Ovary (tissue), 9 donors: ENCODE measurements around the gene PIGC. TPM values are rescaled to one million over a fixed set of nuclear protein-coding genes. Genes with fewer than 3 reads are reported as not detected.

Experiments used
- DNase-seq, 5 donors: peaks; one replicate each; pipeline ENCODE4 v3.0.0-alpha.2; 2019 to 2020
- H3K27ac ChIP-seq, 2 donors: fragments of 200-600 bp; one replicate each; pipeline versions ENCODE4 v1.5.1 to v1.8.0; 2019 to 2022
- H3K27me3 ChIP-seq: fragments of 200-600 bp; one replicate; pipeline ENCODE4 v1.8.0; 2022
- H3K36me3 ChIP-seq: fragments of 200-600 bp; sonication (generic); one replicate; pipeline ENCODE4 v1.5.1; 2019
- H3K4me1 ChIP-seq: one replicate; pipeline ENCODE4 v1.8.1; 2013; ENCODE audit warnings: mild to moderate bottlenecking, moderate library complexity; ENCODE audit not compliant: insufficient read depth
- H3K4me3 ChIP-seq: fragments of 200-600 bp; sonication (generic); one replicate; pipeline ENCODE4 v1.5.1; 2017
- H3K9me3 ChIP-seq, 2 donors: fragments of 200-600 bp in 1 of 2; sonication (generic) in 1 of 2; one replicate each; pipeline versions ENCODE4 v1.5.1 to v1.8.1; 2013 to 2019; ENCODE audit warnings: mild to moderate bottlenecking in 1 of 2, moderate library complexity in 1 of 2
- EP300 ChIP-seq: sonication (generic); formaldehyde crosslinking; IDR thresholded peaks from one replicate; pipeline ENCODE4 v1.6.1; 2017; ENCODE audit warnings: antibody characterized with exemption
- POLR2A ChIP-seq: fragments of 450-650 bp; IDR thresholded peaks from one replicate; pipeline ENCODE4 v1.6.1; 2017; ENCODE audit warnings: antibody characterized with exemption, mild to moderate bottlenecking, moderate library complexity
- WGBS, 3 donors: extraction: QIAGEN DNeasy Blood & Tissue Kit in 1 of 3; methylation state at CpG; one replicate each; pipeline versions ENCODE4 v1.1.5 to v1.1.7; 2013 to 2017; 5-methylcytosine and 5-hydroxymethylcytosine counted together
- intact Hi-C, 4 donors: fragments of 100-400 bp; cut with DNase I; formaldehyde crosslinking; loops; one replicate each; pipeline versions ENCODE4 v1.11.0 to v1.15.1; 2022 to 2023
- polyA plus RNA-seq, 2 donors: library from polyadenylated mRNA; stranded (reverse); fragments of 200-250 nt in 1 of 2; fragments of 350-450 nt in 1 of 2; fragmentation: Illumina TruSeq in 1 of 2; extraction: RNeasy Lipid Tissue Mini Kit (QIAGEN cat#74804) in 1 of 2; gene quantifications; one replicate each; pipeline ENCODE4 v1.2.3, GENCODE V29; 2013 to 2014
- total RNA-seq, 7 donors: library from RNA; depleted of rRNA in 2 of 7; stranded (reverse); fragments of >200 nt in 2 of 7; fragmentation: NEBNext Ultra II Directional in 3 of 7; extraction: Animal tissue kit (Norgen Biotek cat#: 25700) in 3 of 7; gene quantifications; one replicate each; pipeline versions ENCODE4 v1.1.0 to v1.2.4, GENCODE V29; 2016 to 2023
- TF ChIP-seq, protein P1 (sequence below), 3 donors: fragments of 450-650 bp in 2 of 3; fragments of 200-600 bp in 1 of 3; IDR thresholded peaks; one replicate each; pipeline versions ENCODE4 v1.5.1 to v1.8.0; 2016 to 2022; ENCODE audit warnings: antibody characterized with exemption in 3 of 3, mild to moderate bottlenecking in 1 of 3
- donor health status: DM: no; HTN: no; CAD: no; lungs with moderate emphysema.
- donor health status: DM: no; HTN: no; CAD: no.
- donor health status: Bipolar disorder and iron deficiency.
- donor health status: DM: yes; HTN: yes; CAD: no.
- donor health status: DM: no; HTN: no; CAD: no.
- donor health status: DM: yes; HTN: yes; CAD: no.

Gene PIGC
- total and polyA plus RNA-seq, 9 donors = 21.1 to 49.3 (median 25.1) TPM

- Histone ChIP-seq H3K4me1 (no peaks in the 10 kb centered on the region), H3K27ac (no peak overlapping the region), H3K27me3 (no peaks in the 10 kb centered on the region), H3K36me3 (no peaks in the 10 kb centered on the region), H3K4me3 (no peak overlapping the region), H3K9me3 (no peaks in the 10 kb centered on the region)
- no peak for DNase-seq
- WGBS, 3 donors = 57 to 77% (median 64%) methylated on average over 3 of the region's 3 CpGs
- no peak for TF ChIP-seq EP300
- TF ChIP-seq, protein P1, sequence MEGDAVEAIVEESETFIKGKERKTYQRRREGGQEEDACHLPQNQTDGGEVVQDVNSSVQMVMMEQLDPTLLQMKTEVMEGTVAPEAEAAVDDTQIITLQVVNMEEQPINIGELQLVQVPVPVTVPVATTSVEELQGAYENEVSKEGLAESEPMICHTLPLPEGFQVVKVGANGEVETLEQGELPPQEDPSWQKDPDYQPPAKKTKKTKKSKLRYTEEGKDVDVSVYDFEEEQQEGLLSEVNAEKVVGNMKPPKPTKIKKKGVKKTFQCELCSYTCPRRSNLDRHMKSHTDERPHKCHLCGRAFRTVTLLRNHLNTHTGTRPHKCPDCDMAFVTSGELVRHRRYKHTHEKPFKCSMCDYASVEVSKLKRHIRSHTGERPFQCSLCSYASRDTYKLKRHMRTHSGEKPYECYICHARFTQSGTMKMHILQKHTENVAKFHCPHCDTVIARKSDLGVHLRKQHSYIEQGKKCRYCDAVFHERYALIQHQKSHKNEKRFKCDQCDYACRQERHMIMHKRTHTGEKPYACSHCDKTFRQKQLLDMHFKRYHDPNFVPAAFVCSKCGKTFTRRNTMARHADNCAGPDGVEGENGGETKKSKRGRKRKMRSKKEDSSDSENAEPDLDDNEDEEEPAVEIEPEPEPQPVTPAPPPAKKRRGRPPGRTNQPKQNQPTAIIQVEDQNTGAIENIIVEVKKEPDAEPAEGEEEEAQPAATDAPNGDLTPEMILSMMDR (IDR thresholded peaks at IDR 0.05) = no peak
- TF ChIP-seq POLR2A = no peak
- intact Hi-C loops = loop anchor here in 2 of 4 donors (5.0 to 10.0 kb wide), 2 partner anchors 112 to 255 kb away; no protein-coding TSS in a partner anchor
These were observed 46.6 kb downstream of the PIGC start for GRCh38 chr1:172397221-172397620.

DNA sequence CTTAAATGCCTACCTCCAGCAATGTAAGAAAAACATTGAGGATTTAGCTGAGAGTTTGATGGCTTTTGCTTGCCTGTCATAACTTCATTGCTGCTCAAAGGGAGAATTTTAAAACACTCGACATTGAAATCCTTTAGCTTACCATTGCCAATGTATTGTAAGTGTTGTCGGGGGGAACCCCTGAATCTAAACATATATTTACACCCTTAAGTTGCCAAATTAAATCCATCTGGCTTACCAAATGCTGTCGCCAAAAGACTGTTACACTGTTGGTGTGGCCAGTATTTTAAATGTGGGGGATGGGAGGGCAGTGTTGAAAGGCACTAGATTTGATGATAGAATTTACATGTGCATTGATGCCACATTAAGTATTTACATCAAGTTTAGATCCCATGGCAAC is 48.3 kb downstream of the PIGC start:
- Histone ChIP-seq H3K9me3 (no peaks in the 10 kb centered on the region), H3K27ac (no peak overlapping the region), H3K36me3 (no peaks in the 10 kb centered on the region), H3K27me3 (no peaks in the 10 kb centered on the region), H3K4me1 (peaks cover 2% of the 10 kb centered on the region), H3K4me3 (no peak overlapping the region)
- WGBS, 3 donors = 85 to 92% (median 90%) methylated on average over 3 of the region's 3 CpGs
- no peak for TF ChIP-seq EP300
- no peak for TF ChIP-seq POLR2A
- TF ChIP-seq, protein P1 (IDR thresholded peaks at IDR 0.05) = no peak
- DNase-seq = no peak
- intact Hi-C loops = loop anchor here in 2 of 4 donors (5.0 to 10.0 kb wide), 2 partner anchors 111 to 253 kb away; no protein-coding TSS in a partner anchor

DNA sequence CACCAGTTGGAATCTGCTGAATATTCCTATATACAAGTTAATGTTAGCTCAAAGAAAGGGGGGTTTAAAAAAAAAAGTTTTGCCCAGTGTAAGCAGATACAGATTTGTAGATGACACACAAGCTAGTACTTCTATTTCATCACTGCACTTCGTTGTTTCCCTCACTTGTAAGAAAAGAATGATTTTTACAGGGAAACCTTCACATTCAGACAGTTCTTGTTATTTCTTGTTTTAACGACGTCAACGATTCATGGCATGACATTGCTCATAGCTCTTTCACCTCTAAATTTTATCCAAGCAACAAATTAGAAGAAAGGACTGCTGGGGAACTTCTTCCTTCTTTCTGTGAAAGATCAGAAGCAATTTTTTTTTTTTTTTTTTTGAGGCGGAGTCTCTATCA is 49.1 kb downstream of the PIGC start:
- H3K27ac ChIP-seq = no peak overlapping the region
- intact Hi-C loops = loop anchor here in 2 of 4 donors (5.0 to 10.0 kb wide), 2 partner anchors 110 to 253 kb away; no protein-coding TSS in a partner anchor
- TF ChIP-seq, protein P1 (IDR thresholded peaks at IDR 0.05) = no peak
- TF ChIP-seq POLR2A = no peak
- no peak for TF ChIP-seq EP300

DNA sequence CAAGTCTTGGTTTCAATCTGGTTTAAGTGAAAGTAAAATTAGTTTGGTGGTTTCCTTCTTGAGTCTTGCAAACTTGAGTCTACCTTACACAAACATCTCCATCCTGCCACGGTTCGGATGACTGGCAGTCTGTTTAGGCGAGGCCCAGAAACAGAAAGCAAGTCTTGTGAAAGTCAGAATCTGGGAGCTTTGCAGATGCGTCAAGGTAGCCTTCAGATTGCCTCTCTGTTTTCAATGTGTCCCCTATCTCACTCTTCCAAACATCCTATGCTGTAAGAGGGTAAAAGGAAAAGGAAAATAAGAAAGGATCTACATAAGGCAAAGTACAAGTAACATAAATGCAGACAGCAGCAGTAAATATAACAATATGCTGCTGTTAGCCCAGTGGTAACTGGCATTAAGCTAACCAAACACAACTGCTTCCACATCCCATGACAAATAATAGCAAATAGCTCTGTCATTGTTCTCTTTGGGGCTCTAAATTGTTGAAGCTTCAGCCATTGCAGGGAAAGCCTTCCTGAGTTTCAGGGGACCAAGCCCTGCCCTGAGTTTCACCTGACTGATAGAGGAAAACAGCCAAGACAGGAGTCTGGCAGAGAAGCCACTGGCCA is 49.6 kb downstream of the PIGC start:
- peaks cover 5% of the 10 kb centered on the region for H3K4me1 ChIP-seq

More for the DNA sequence above, 49.1 kb downstream of the PIGC start:
- no peak for DNase-seq
- no peaks in the 10 kb centered on the region for H3K36me3 ChIP-seq
- H3K4me3 ChIP-seq = no peak overlapping the region
- H3K4me1 ChIP-seq = peaks cover 5% of the 10 kb centered on the region
- H3K27me3 ChIP-seq = no peaks in the 10 kb centered on the region
- WGBS, 3 donors = 83 to 92% (median 87%) methylated on average over 5 of the region's 5 CpGs
- no peaks in the 10 kb centered on the region for H3K9me3 ChIP-seq

More for the DNA sequence above, 49.6 kb downstream of the PIGC start:
- WGBS, 3 donors = 60 to 77% (median 60%) methylated on average over 4 of the region's 4 CpGs
- Histone ChIP-seq H3K27me3 (no peaks in the 10 kb centered on the region), H3K9me3 (no peaks in the 10 kb centered on the region), H3K36me3 (no peaks in the 10 kb centered on the region), H3K4me3 (no peak overlapping the region), H3K27ac (no peak overlapping the region)
- no peak for DNase-seq
- no peak for TF ChIP-seq POLR2A
- TF ChIP-seq, protein P1 (IDR thresholded peaks at IDR 0.05) = no peak
- no peak for TF ChIP-seq EP300
- intact Hi-C loops = loop anchor here in 1 of 4 donors (10.0 kb wide), 1 partner anchor 109 kb away; no protein-coding TSS in a partner anchor
